CD4-positive, alpha-beta T cell treated with Interleukin-1 beta for 1 hour (primary cell): Measurements from ENCODE around the gene PIGU.
"Not testable (repeated sequence)": the region's sequence is repeated elsewhere in the genome, so short reads cannot be mapped to it uniquely, and the experiment has no call there.

Experiments used
- DNase-seq, 2 donors: peaks; one replicate each; pipeline ENCODE4 v3.0.0-alpha.2; 2020 to 2022

PIGU gene

GRCh38 chr20:34531608-34532265, 145.2 kb downstream of the PIGU start:
- no peak for DNase-seq

- DNase-seq = no peak
These were observed 146.6 kb downstream of the PIGU start for GRCh38 chr20:34530342-34530741.

- no peak for DNase-seq
These were observed 147.2 kb downstream of the PIGU start for GRCh38 chr20:34529742-34530141.

GRCh38 chr20:34528921-34529297, 148.0 kb downstream of the PIGU start:
- no peak for DNase-seq

- no peak for DNase-seq
These were observed 149.9 kb downstream of the PIGU start for GRCh38 chr20:34527016-34527415.

- no peak for DNase-seq
These were observed 150.4 kb downstream of the PIGU start for GRCh38 chr20:34526466-34526865.

GRCh38 chr20:34525709-34526416, 151.0 kb downstream of the PIGU start:
- DNase-seq = no peak

- no peak for DNase-seq
These were observed 151.6 kb downstream of the PIGU start for GRCh38 chr20:34525342-34525708.

- DNase-seq = no peak
These were observed 152.5 kb downstream of the PIGU start for GRCh38 chr20:34524426-34524825.

GRCh38 chr20:34522969-34523871, 153.7 kb downstream of the PIGU start:
- DNase-seq = peak; percentile 46 to 47

GRCh38 chr20:34519841-34520240, 157.1 kb downstream of the PIGU start:
- DNase-seq = not testable (repeated sequence)

- not testable (repeated sequence) for DNase-seq
These were observed 158.0 kb downstream of the PIGU start for GRCh38 chr20:34518863-34519262.

GRCh38 chr20:34517114-34517505, 159.8 kb downstream of the PIGU start:
- no peak for DNase-seq

GRCh38 chr20:34516247-34517113, 160.4 kb downstream of the PIGU start, which contains the start of gene DYNLRB1:
Gene DYNLRB1, plus strand, starts transcription at chr20:34516422. Its CDS starts 37 bp downstream, at chr20:34516459.
- peak; percentile 92 to 94 for DNase-seq

GRCh38 chr20:34515484-34516246, 161.2 kb downstream of the PIGU start:
- DNase-seq = peak; percentile 66 to 76

GRCh38 chr20:34514897-34515483, 161.9 kb downstream of the PIGU start:
- DNase-seq = no peak

- not testable (repeated sequence) for DNase-seq
These were observed 162.9 kb downstream of the PIGU start for GRCh38 chr20:34514034-34514433.

- peak in 1 of 2 donors; percentile 7 for DNase-seq
These were observed 163.9 kb downstream of the PIGU start for GRCh38 chr20:34512955-34513419.

- no peak for DNase-seq
These were observed 164.5 kb downstream of the PIGU start for GRCh38 chr20:34512266-34512954.

- no peak for DNase-seq
These were observed 165.0 kb downstream of the PIGU start for GRCh38 chr20:34511891-34512265.

- DNase-seq = no peak
These were observed 166.3 kb downstream of the PIGU start for GRCh38 chr20:34510575-34510974.
